Lung (tissue), 12 donors: ENCODE results near the gene ATP13A4. TPM values are rescaled to one million over a fixed set of nuclear protein-coding genes. Genes with fewer than 3 reads are reported as not detected.
"Not testable (repeated sequence)": the region's sequence is repeated elsewhere in the genome, so short reads cannot be mapped to it uniquely, and the experiment has no call there.

Experiments
- ATAC-seq: fragments of 200-7000 bp; cut with Tn5 transposase; one replicate; pipeline ENCODE4 v1.9.1; 2020; ENCODE audit warnings: moderate number of reproducible peaks; ENCODE audit not compliant: insufficient read depth, low FRiP score
- DNase-seq, 3 donors: peaks; one replicate each; pipeline ENCODE4 v3.0.0-alpha.2; 2013 to 2017
- H3K27ac ChIP-seq, 2 donors: one replicate each; pipeline ENCODE4 v1.5.1; 2013; ENCODE audit warnings: mild to moderate bottlenecking in 2 of 2, moderate library complexity in 2 of 2, control low read depth in 1 of 2, inconsistent platforms in 1 of 2, low read depth in 1 of 2, low read length in 1 of 2
- H3K27me3 ChIP-seq, 3 donors: one replicate each; pipeline ENCODE4 v1.5.1; 2013; ENCODE audit warnings: low read length in 2 of 3; ENCODE audit not compliant: control insufficient read depth in 3 of 3, insufficient read depth in 3 of 3
- H3K36me3 ChIP-seq, 4 donors: one replicate each; pipeline ENCODE4 v1.5.1; 2013; ENCODE audit warnings: low read length in 4 of 4, mild to moderate bottlenecking in 1 of 4, moderate library complexity in 1 of 4; ENCODE audit not compliant: control insufficient read depth in 4 of 4, insufficient read depth in 4 of 4
- H3K4me1 ChIP-seq, 5 donors: one replicate each; pipeline ENCODE4 v1.5.1; 2013; ENCODE audit warnings: low read length in 5 of 5, mild to moderate bottlenecking in 2 of 5, moderate library complexity in 1 of 5; ENCODE audit not compliant: control insufficient read depth in 5 of 5, insufficient read depth in 5 of 5
- H3K4me3 ChIP-seq: one replicate; pipeline ENCODE4 v1.5.1; 2013; ENCODE audit warnings: mild to moderate bottlenecking, control low read depth, moderate library complexity
- H3K9ac ChIP-seq, 2 donors: one replicate each; pipeline ENCODE4 v1.5.1; 2013; ENCODE audit warnings: low read length in 2 of 2, control low read depth in 1 of 2; ENCODE audit not compliant: insufficient read depth in 1 of 2
- H3K9me3 ChIP-seq, 4 donors: one replicate each; pipeline ENCODE4 v1.5.1; 2013; ENCODE audit warnings: low read length in 3 of 4, mild to moderate bottlenecking in 1 of 4, moderate library complexity in 1 of 4; ENCODE audit not compliant: control insufficient read depth in 4 of 4, insufficient read depth in 3 of 4
- WGBS, 2 donors: extraction: QIAGEN DNeasy Blood & Tissue Kit; methylation state at CpG; one replicate each; pipeline ENCODE4 v1.1.7; 2013; 5-methylcytosine and 5-hydroxymethylcytosine counted together
- polyA plus RNA-seq, 2 donors: library from polyadenylated mRNA; stranded (reverse); fragments of 200-250 nt; gene quantifications; one replicate each; pipeline ENCODE4 v1.2.1, GENCODE V29; 2013
- total RNA-seq, 2 donors: library from RNA; depleted of rRNA in 1 of 2; stranded (reverse); fragments of >200 nt in 1 of 2; gene quantifications; one replicate each; pipeline ENCODE4 v1.2.1, GENCODE V29; 2014 to 2021
- TF ChIP-seq, protein P1 (sequence below): IDR thresholded peaks from 2 replicates; pipeline ENCODE4 v1.5.1; 2012; ENCODE audit warnings: mild to moderate bottlenecking; ENCODE audit errors: control extremely low read depth, extremely low read depth
- donor health status: control.
- donor health status: control.
- donor health status: Bipolar disorder and iron deficiency.
- donor health status: healthy.
- donor health status: DM: yes; HTN: yes; CAD: no.

Gene ATP13A4
- total and polyA plus RNA-seq, 4 donors = 25.5 to 202 (median 85.9) TPM

DNA sequence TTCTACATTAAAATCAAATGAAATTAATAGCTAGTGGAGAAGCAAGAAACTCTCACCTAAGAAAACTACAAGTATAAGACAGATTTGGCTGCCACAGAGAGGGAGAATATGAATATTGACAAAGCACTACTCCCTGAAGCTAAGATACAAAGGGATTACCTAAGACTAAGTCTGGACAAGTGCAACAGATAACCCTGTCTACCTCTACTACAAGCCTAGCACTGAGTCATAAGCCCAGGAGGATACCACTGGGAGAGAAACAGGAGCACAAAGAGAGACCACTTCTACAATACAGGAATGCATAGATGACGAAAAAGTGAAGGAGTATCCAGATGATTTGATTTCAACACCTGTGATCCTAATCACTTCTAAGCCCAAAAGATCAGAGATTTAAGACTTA lies 10.4 kb downstream of the ATP13A4 start:
- TF ChIP-seq, protein P1, sequence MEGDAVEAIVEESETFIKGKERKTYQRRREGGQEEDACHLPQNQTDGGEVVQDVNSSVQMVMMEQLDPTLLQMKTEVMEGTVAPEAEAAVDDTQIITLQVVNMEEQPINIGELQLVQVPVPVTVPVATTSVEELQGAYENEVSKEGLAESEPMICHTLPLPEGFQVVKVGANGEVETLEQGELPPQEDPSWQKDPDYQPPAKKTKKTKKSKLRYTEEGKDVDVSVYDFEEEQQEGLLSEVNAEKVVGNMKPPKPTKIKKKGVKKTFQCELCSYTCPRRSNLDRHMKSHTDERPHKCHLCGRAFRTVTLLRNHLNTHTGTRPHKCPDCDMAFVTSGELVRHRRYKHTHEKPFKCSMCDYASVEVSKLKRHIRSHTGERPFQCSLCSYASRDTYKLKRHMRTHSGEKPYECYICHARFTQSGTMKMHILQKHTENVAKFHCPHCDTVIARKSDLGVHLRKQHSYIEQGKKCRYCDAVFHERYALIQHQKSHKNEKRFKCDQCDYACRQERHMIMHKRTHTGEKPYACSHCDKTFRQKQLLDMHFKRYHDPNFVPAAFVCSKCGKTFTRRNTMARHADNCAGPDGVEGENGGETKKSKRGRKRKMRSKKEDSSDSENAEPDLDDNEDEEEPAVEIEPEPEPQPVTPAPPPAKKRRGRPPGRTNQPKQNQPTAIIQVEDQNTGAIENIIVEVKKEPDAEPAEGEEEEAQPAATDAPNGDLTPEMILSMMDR = no peak
- no peak overlapping the region for H3K27ac ChIP-seq
- no peaks in the 10 kb centered on the region for H3K4me1 ChIP-seq
- no peak overlapping the region for H3K4me3 ChIP-seq
- no peaks in the 10 kb centered on the region for H3K9me3 ChIP-seq
- H3K27me3 ChIP-seq = no peaks in the 10 kb centered on the region
- WGBS, 2 donors = 71 to 72% methylated on average over 1 of the region's 1 CpG
- no peak for DNase-seq
- H3K36me3 ChIP-seq = peaks cover 0 to 1% (median 0%) of the 10 kb centered on the region in 4 donors
- no peak for ATAC-seq
- no peak overlapping the region for H3K9ac ChIP-seq

DNA sequence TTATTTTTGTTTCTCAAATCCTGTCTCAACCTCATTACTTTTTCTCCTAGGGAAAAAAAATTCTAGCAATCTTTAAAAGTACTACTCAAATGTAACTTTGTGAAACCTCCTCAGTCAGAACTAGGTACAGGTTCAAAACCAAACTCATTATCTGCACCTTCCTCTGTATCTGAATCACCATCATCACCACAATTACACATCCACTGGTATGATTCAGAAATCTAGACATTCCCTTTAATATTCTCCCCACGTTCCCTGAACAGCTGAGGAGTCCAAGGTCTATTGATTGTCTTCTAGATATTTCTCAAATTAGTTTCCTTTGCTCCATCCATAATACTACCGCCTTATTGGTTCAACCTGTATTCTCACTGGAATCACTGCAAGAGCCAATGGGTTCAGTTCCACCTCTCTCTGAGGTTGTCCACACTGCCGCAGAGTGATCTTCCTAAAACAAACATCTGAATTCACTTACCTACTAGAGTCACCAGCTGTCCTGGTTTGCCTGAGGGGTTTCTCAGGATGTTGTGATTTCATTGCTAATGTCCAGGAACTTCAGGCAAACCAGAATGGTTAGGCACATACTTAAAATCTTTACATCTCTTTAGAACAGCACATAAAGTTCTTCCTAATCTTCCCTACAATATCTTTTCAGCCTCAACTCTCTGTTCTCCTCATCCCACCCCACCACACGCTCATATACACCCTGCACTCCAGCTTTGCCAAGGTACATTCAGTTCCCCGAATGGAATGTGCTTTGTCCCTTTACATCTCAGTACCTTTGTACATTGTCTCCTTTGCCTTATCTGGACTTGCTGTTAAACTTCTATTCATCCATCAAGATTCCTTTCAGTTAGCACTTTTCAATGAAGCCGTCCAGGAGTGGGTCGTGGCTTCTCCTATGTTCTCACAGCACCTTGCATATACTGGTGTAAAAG lies 24.2 kb downstream of the ATP13A4 start:
- H3K9me3 ChIP-seq = no peaks in the 10 kb centered on the region
- no peaks in the 10 kb centered on the region for H3K4me1 ChIP-seq
- no peaks in the 10 kb centered on the region for H3K27me3 ChIP-seq
- TF ChIP-seq, protein P1 = no peak
- 83 to 85% methylated on average over 7 of the region's 7 CpGs for WGBS, 2 donors
- no peak overlapping the region for H3K27ac ChIP-seq
- H3K4me3 ChIP-seq = no peak overlapping the region
- no peak for ATAC-seq
- no peak overlapping the region for H3K9ac ChIP-seq
- H3K36me3 ChIP-seq = no peaks in the 10 kb centered on the region
- DNase-seq = no peak

DNA sequence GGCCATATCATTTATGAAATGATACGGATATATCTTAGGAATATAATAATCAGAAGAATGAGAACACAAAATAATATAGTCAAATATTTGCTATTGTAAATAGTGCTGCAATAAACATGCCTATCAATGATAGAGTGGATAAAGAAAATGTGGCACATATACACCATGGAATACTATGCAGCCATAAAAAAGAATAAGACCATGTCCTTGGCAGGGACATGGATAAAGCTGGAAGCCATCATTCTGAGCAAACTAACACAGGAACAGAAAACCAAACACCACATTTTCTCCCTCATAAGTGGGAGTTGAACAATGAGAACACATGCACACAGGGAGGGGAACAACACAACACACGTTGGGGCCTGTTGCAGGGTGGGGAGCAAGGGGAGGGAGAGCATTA lies 28.6 kb downstream of the ATP13A4 start:
- not testable (repeated sequence) for H3K4me1 ChIP-seq, DNase-seq, H3K4me3 ChIP-seq, H3K9ac ChIP-seq, H3K36me3 ChIP-seq, H3K9me3 ChIP-seq, H3K27ac ChIP-seq, H3K27me3 ChIP-seq, ATAC-seq
- 83 to 93% methylated on average over 2 of the region's 2 CpGs for WGBS, 2 donors

GRCh38 chr3:193522473-193522872 lies 32.2 kb downstream of the ATP13A4 start:
- 59 to 64% methylated on average over 4 of the region's 4 CpGs for WGBS, 2 donors
- Histone ChIP-seq H3K4me3 (no peak overlapping the region), H3K9ac (no peak overlapping the region), H3K27me3 (no peaks in the 10 kb centered on the region), H3K27ac (no peak overlapping the region), H3K9me3 (no peaks in the 10 kb centered on the region), H3K36me3 (no peaks in the 10 kb centered on the region), H3K4me1 (no peaks in the 10 kb centered on the region)
- no peak for DNase-seq
- ATAC-seq = no peak
- TF ChIP-seq, protein P1 = no peak
